GM21529 (cell line): ENCODE data around the gene ERMN.
A peak's percentile ranks its signal among the peaks of the same experiment; 100 is the strongest.
"Not testable (repeated sequence)": the region's sequence is repeated elsewhere in the genome, so short reads cannot be mapped to it uniquely, and the experiment has no call there.

ENCODE experiments used
- ATAC-seq: cut with Tn5 transposase; IDR thresholded peaks from one replicate; pipeline ENCODE4 v1.9.1; 2021; ENCODE audit not compliant: unreplicated experiment

The ERMN gene

GRCh38 chr2:157325786-157326185, at the start of gene ERMN:
Gene ERMN, minus strand, starts transcription at chr2:157325824. Its CDS starts 182 bp downstream, at chr2:157325642.
- no peak for ATAC-seq

- ATAC-seq: no peak
Observed at GRCh38 chr2:157375384-157375783, 49.8 kb upstream of the ERMN start.

GRCh38 chr2:157368508-157368907, 42.9 kb upstream of the ERMN start:
- not testable (repeated sequence) for ATAC-seq

- ATAC-seq: no peak
Observed at GRCh38 chr2:157367704-157368103, 42.1 kb upstream of the ERMN start.

- ATAC-seq: peak; percentile 90
Observed at GRCh38 chr2:157364257-157364974, 38.8 kb upstream of the ERMN start.

- ATAC-seq: peak; percentile 43
Observed at GRCh38 chr2:157363612-157364101, 38.0 kb upstream of the ERMN start.

DNA sequence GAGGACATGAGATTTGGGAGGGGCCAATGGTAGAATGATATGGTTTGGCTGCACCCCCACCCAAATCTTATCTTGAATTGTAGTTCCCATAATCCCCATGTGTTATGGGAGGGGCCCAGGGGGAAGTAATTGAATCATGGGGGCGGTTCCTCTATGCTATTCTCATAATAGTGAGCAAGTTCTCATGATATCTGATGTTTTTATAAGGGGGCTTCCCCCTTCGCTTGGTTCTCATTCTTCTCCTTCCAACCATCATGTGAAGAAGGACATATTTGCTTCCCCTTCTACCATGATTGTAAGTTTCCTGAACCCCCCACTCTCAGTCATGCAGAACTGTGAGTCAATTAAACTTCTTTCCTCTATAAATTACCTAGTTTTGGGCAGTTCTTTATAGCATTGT, 37.0 kb upstream of the ERMN start:
- no peak for ATAC-seq

- ATAC-seq: no peak
Observed at GRCh38 chr2:157361526-157361925, 35.9 kb upstream of the ERMN start.

DNA sequence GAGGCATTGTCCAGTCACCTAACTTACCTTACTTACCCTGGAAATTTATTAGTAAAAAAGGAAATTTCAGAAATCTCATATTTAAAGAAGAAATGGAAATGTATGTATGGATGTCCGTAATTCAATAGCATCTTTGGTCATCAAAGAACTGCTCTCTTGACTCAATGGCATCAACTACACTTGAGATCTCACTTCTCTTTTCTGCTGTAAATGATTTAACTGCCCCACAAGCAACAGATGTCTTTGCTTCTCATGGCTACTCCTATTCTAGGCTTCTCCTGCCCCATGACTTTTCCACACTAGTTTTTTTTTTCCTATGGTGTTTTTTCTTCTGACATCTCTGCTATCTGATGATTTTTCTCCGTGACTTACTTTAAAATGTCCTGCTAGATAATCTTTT, 34.0 kb upstream of the ERMN start:
- no peak for ATAC-seq

GRCh38 chr2:157355618-157356017, 30.0 kb upstream of the ERMN start:
- ATAC-seq: no peak

DNA sequence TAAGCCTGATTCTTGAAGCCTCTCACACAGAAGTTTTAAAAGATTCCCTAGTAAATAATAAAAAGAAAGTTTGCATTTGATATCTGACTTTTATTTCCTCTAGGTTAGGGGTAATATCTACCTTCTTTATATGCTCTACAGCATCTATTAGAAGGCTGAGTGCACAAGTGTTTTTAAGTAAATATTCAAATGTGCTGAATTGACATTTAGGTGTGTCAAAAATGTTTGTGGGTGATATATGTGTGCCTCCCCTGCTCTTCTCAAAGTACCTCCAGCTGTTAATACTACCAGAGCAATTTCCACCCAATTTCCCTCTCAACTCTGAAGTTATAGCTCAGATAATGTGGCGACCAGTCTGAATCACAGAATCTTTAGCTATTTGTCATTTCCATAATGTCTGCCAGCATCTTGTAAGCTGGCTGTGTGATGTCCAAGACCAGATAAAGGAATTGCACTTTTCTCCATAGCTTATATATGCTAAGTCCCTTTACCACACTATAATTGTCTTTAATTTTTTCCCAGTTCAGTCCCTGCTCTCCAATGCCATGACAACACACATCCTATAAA, 24.4 kb upstream of the ERMN start:
- no peak for ATAC-seq

DNA sequence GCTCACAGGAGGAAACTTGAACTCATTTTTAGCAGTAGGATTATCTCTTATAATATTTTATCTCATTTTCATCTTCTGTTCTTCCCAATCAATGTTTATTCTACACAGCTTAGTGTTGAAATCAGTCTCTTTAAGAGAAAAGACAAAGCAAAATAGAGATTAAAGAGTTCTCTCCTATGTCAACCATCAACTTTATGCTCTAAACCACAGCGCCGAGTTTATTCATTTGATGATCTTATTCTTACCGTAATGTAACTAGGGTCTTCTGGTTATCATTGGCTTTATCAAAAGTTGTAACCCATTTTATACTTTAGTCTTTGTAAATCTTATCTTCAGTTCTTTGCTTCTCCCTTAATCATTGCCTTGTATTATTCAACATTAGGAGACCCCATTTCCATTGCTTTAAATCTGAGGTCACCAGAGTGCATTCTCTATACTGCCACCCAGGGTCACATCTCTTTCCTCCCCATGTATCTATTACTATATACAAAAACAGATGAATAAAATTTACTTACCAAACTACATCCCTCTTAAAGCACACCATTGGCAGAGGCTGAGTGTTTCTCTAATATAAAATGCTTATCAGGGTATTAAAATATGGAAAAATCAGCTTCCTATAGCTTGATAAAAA, 22.8 kb upstream of the ERMN start:
- no peak for ATAC-seq

DNA sequence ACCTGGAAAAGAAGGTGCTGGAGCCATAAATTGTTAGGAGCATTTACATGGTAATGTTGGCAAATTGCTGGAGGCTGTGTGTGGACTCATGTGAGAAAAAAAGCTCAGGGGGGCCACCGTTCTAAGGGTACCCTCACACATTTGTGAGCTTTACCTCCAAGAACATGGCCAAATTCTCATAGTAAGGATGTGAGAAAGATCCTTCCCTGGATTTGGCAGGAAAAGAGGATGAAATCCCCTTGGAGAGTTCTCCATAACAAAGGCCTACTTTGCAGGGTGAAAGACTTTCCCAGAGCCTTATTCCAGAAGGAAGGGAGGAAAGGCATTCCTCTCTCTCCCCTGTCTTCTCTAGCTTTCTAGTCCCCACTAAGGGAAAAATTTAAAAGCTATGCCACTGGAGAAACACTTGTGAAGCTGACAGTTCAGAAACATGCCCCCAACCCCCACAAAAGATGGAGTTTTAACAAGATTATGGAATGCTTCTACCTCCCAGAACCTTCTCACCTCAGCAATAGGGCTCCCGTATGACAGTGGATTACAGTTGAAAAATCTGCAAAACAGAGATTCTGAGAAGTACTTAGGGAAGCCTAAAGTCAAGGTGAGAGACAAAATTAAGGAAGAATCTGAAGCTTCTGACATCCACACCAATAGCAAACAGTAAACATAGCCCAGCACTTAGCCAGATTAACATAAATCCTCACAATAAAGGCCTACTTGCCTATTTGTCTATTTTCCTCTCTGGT, 20.2 kb upstream of the ERMN start:
- ATAC-seq: no peak

DNA sequence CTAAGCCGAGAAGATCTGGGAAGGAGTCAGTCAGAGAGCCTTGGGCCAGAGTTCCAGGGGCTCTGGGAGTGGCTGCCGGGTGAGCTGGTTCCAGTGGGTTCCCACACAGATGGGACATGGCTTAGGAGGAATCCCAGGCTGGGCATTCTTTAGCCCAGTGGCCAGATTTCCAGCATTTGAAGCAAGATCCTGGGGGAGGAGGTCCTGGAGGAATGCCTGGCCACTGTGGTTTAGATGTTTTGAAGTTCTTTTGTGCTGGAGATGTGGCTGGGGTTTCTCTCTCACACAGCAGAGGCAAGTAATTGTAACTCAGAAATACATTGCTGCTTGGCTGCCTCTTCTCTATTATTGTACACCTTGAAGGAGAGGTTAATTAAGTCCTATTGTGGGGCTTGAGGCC, 15.8 kb upstream of the ERMN start:
- not testable (repeated sequence) for ATAC-seq

DNA sequence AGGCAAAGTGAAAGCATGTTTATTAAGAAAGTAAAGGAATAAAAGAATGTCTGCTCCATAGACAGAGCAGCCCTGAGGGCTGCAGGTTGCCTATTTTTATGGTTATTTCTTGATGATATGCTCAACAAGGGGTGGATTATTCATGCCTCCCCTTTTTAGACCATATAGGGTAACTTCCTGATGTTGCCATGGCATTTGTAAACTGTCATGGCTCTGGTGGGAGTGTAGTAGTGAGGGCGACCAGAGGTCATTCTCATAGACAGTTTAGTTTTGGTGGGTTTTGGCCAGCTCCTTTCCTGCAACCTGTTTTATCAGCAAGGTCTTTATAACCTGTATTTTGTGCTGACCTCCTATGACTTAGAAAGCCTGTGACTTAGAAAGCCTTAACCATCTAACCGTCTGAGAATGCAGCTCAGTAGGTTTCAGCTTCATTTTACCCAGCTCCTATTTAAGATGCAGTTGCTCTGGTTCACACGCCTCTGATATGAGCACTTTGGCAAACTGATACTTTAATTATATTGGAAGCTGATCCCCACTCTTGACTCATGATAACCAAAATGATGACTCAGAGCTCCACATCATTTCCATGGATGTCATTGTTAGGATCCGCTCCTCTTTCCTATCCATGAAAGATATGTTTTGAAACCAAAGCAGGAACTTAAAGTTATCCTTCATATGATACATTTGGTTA, 14.5 kb upstream of the ERMN start:
- ATAC-seq: no peak

- ATAC-seq: no peak
Observed at GRCh38 chr2:157337978-157338377, 12.4 kb upstream of the ERMN start.

DNA sequence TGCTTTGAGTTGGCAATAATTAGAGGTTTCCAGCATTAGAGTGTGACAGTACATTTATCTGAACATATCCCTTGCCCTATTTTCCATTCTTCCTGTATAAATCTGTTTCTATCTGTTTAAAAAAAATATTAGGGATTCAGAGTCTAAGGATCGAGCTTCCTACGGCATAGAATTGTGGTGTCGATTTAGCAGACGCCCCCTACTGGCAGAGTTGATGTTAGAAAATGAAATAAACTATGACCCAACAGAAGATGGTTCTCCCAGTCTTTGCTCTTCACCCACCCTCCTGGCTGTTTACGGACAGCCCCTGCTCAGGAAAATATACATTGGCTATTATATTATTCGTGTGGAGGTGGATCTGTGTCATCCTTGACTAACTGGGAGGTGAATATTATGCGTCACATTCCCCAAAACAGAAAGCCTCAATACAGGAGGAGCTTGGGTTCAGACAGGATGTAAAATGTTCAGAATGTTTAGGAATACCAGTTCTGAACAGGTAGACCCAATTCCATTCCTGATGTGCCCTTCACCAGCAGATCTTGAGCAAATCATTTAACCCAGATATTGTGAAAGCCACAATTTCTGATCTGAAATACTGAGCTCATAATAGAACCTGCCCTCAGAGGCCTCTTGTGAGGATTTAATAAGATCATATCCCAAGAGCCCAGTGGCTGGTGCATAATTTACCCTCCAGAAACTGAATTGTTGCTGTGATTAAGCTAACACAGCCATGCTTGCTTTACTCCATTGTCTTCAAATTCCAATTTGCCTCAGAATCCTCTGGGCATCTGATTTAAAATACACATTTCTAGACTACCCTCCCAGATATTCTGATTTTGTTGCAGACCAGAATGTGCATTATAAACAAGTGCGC, 10.8 kb upstream of the ERMN start:
- peak; percentile 79 for ATAC-seq

GRCh38 chr2:157334797-157335196, 9.2 kb upstream of the ERMN start:
- ATAC-seq: no peak

- no peak for ATAC-seq
Observed at GRCh38 chr2:157334335-157334734, 8.7 kb upstream of the ERMN start.
